Retina (tissue), 1 donor: ENCODE results near the gene UPK3BL2.
"Not testable (repeated sequence)": the region's sequence is repeated elsewhere in the genome, so short reads cannot be mapped to it uniquely, and the experiment has no call there.

Experiments used
- DNase-seq: peaks from one replicate; pipeline ENCODE4 v3.0.0-alpha.2; 2016

Gene UPK3BL2, protein sequence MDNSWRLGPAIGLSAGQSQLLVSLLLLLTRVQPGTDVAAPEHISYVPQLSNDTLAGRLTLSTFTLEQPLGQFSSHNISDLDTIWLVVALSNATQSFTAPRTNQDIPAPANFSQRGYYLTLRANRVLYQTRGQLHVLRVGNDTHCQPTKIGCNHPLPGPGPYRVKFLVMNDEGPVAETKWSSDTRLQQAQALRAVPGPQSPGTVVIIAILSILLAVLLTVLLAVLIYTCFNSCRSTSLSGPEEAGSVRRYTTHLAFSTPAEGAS

DNA sequence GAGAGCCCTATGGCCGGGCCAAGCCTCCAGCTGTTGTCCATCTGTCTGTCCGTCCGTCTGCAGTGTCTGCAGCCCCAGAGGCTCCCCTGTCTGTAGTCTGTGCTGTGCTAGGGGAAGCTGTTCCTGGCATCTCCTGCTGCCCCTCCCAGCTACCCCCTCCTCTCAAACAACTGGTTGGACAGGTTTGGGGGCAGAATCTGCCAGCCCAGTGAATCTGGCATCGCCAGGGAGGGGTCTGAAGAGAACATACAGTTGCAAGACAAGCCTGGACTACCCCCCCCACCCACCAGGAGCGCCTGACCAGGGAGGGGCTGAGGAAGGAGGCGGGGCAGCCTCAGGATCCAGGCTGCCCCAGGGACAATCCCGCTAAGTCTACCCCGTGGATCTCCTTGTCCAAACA, at the start of gene UPK3BL2:
UPK3BL2 (minus strand) TSS at position 101 of the 400 bp plus-strand sequence; CDS start at position 41, 60 bp downstream.
- DNase-seq = not testable (repeated sequence)

DNA sequence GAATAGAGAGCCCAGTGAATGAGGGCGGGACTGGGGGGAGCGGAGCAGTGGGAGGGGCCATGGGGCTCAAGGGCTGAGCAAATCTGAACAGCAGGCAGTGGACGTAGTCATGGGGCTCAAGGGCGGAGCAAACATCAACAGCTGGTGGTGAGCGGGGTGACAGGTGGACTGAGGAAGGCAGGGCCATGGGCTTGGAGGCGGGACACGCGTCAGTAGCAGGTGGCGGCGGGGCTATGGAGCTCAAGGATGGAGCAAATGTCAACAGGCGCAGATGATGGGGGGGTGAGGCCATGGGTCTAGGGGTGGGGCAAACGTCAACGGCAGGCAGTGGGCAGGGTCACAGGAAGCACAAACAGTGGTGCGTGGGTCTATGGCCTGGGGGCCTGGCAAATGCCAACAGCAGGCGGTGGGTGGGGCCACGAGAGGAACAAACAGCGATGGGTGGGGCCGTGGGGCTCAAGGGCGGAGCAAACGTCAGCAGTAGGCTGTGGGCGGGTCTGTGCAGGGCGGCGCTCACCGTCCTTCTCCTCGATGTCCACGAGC, 49.1 kb upstream of the UPK3BL2 start:
- not testable (repeated sequence) for DNase-seq

DNA sequence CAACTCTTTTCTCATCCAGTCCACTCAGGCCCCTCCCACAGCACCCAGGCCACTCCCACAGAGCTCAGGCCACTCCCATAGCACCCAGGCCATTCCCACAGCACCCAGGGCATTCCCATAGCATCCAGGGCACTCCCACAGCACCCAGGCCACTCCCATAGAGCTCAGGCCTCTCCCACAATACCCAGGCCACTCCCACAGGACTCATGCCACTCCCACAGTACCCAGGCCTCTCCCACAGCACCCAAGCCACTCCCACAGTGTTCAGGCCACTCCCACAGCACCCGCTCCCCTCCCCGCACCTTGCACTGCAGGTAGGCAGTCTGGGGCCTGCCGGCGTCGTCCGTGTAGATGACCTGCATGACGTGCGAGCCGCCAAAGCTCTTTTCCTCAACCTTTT, 46.4 kb upstream of the UPK3BL2 start:
- not testable (repeated sequence) for DNase-seq

DNA sequence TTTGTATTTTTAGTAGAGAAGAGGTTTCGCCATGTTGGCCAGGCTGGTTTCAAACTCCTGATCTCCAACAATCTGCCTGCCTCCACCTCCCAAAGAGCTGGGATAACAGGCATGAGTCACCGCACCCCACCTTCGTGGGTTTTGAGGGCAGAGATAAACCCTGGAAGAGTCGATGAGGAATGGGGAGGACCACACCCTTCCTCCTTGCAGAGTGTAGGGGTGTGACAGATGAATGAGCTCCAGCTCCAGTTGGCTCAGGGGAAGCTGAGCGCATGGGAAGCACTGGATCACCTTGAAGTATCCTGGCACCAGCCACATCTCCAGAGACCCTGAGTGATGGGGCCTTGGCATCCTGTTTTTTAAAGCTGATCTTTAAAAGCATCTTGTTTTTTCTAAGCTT, 40.0 kb upstream of the UPK3BL2 start:
- DNase-seq = not testable (repeated sequence)

DNA sequence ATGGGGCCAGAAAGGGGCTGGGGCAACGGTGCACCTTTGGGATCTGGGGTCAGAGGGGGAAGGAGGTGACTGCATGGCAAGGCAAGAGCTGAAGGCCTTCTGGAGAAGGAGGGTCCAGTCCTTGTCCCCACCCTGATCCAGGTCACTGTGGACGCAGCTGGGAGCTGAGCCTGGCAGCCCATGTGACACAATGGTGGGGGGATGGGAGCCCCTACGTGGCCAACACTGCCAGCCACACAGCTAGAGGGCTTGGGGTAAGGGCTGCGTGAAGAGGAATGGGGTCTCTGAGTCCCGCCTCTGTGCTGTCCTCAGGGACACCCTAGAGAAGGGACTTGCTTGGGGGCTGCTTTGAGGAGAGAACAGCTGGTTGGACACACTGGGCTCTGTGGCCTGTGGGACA, 38.2 kb upstream of the UPK3BL2 start:
- DNase-seq = not testable (repeated sequence)

DNA sequence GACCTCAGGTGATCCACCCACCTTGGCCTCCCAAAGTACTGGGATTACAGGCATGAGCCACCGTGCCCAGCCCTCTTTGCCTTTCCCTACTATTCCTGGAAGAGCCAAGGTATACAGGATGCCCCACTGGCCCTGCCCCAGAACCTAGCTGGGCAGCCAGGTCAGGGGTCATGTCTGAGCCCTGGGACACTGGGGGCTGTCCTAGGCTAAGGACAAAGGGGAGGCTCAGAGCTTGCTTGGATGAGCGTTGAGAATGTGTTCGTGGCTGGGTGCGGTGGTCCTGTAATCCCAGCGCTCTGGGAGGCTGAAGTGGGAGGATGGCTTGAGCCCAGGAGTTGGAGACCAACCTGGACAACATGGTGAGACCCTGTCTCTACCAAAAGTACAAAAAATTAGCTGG, 35.0 kb upstream of the UPK3BL2 start:
- DNase-seq = not testable (repeated sequence)

DNA sequence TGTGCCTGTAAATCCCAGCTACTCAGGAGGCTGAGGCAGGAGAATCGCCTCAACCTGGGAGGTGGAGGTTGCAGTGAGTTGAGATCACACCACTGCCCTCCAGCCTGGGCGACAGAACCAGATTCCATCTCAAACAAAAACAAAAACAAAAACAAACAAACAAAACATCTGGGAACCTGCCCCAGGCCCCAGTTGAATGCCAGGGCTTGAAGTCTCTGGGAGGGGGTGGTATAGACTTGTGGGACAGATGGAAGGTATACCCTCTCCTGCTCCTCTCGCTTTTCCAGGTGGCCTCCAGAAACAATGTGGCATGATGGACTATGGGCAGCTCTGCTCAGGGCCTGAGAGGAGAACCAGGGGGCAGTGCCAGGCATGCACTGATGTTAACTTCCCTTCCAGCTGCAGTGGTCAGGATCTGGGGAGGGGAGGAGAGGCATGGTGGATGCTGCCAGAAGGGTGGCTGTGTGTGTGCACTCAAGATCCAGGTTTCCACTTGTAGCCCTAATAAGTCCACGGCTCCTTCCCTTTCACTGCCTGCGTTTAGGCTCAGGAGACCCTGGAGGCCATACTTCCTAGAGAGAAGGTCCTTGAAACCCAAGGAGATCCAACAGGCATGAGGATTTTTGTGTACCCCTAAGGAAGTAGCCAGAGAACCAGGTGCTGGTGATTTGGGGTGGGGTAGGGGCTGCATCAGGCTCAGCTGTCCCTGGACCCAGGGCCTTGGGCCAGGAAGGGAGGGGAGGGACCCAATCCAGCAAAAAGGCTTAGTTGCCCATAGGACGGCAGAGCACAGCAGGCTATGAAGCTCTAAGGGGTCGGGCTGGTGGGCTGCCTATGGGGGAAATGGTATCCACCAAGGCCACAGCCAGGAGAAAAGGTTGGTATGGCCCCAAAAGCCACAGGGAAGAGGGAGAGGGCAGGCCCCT, 34.1 kb upstream of the UPK3BL2 start:
- DNase-seq = peak; percentile 0

DNA sequence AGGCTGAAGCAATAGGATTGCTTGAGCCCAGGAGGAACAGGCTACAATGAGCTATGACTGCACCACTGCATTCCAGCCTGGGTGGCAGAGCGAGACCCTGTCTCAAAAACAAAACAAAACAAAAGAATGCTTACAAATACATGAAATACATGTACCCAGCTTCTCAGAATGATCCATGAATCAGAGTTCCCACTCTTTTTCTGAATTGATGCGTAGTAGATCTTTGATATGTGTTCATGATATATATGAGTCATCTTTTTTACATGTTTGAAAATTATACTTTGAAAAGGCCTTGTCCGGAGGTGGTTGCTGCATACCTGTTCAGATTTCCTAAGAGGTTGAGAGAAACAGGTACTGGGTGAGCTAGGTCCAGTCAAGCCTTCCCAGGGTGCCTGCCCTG, 32.9 kb upstream of the UPK3BL2 start:
- DNase-seq = not testable (repeated sequence)

DNA sequence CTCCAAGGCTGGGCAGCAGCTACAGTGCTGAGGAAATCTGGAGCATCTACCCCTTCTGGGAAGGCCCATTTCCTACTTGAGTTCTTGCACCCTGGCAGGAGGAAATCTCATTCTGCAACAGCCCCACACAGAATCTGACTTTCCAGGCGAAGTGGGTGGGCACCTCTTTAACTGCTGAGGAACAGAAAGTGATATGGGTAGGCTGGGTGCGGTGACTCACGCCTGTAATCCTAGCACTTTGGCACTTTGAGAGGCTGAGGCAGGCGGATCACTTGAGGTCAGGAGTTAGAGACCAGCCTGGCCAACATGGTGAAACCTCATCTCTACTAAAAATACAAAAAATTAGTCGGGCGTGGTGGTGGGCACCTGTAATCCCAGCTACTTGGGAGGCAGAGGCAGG, 31.1 kb upstream of the UPK3BL2 start:
- not testable (repeated sequence) for DNase-seq

DNA sequence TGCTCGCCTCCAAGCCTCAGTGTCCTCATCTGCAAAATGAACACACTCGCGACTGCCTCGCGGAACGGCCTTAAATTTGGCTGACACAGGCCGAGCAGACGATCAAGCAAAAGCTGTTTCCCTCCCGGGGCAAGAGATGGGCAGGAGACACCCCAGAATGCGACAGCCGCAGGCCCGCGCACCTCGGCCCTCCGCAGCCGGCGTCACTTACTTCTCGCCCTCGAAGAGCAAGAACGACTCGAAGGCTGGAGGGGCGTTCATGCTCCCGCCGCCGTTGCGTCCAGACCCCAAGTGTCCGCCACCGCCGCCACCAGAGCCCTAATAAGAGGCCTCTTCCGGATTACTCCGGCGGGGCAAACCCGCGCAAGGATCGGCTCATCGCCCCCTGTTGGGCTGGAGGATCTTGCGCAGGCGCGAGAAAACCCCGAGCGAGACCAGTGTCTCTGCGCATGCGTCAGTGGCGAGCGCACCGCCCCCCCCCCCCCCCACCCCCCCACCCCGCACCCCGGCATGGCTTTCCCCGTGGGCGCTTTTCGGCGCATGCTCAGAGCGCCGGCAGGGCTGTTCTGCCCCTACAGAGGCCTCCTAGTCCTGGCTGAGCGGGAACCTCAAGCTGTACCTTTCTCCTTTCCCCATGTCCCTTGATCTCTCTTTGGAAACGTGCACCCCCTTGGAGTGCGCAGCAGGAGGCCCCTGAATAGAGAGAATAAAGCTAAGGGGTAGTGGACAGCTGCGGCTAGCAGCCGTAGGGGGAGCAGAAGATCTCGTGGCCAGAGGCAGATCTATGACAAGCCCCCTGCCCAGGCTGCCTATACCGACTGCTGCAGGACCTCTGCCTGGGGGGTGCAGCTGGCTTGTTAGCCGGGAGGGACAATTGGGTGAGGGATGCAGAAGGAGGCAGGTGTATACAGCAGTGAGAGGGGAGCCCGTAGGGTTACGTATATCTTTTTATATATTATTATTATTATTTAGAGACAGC, 29.1 kb upstream of the UPK3BL2 start, which contains the start of gene POLR2J3:
POLR2J3 (minus strand) TSS at position 323 of the 979 bp plus-strand sequence; CDS start at position 261, 62 bp downstream.
- peak; percentile 88 for DNase-seq

DNA sequence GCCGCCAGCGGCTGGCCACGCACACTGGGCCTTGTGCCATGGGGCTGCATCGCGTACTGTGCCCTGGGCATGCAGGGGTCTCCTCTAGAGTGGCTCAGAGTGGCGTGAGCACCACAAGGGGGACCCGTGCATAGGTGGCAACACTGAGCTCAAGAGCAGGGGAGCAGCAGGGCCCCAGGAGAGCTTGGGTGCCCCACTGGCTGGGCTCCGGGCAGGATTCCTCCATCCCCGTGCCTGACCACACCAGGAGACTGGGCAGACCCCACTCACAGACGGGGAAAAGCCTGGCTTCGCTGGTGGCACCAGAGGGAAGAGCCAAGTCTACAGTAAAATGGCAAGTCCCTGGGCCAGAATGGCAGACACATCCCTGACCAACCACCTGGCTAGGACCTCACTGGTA, 25.1 kb upstream of the UPK3BL2 start:
- not testable (repeated sequence) for DNase-seq

DNA sequence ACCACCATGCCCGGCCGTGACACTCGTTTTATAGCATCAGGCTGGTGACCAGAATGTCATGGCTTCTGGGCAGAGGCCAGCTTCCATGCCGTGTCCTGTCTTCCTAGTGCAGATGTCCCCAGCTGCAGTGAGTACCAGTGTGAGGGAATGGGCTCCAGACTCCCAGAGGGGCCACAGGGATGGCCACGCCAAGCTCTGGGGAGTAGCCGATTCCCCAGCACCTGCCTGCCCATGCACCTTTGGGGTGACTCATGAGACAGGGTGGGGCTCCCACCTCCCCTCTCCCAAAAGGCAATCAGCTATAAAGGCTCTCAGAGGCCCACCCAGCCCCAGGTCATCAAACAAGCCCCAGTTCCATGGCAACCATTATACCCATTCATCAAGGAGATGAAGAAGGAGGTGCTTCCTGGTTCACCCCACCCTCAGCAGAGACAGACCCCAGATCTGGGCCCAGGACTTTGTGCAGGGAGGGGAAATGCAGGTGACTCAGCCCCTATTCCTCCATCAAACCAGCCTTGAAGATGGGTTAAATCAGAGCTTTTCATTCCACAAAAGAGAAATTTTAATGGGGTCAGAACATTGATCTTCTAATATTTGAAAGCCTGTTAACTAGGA, 7.4 kb upstream of the UPK3BL2 start, which contains the start of gene SPDYE2:
SPDYE2 (plus strand) TSS at position 419 of the 615 bp plus-strand sequence. CDS start 2,030 bp downstream, outside the sequence.
- not testable (repeated sequence) for DNase-seq

DNA sequence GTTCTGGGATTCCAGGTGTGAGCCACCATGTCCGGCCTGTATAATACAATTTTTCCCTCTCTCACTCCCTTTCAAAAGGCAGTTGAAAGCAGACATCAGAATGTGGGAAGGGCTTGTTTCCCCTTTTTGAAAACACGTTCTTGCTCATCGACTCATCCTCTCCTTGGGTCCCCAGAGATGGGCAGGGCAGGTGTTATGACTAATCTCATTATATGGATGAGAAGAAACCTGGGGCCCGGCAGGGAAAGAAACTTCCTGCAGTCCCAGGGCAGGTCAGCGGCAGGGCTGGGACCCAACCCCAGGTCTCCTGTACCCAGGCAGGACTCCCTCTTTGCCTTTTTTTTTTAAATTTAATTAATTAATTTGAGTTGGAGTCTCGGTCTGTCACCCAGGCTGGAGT, 2.9 kb upstream of the UPK3BL2 start:
- not testable (repeated sequence) for DNase-seq

DNA sequence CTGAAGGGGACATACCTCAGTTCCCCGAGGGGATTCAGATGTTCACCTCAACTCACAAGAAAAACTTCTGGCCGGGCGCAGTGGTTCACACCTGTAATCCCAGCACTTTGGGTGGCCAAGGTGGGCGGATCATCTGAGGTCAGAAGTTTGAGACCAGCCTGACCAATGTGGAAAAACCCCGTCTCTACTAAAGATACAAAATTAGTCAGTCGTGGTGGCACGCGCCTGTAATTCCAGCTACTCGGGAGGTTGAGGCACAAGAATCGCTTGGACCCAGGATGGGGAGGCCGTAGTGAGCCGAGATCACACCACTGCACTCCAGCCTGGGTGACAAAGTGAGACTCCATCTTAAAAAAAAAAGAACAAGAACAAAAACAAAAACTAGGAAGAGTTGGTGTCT, 1.8 kb upstream of the UPK3BL2 start:
- DNase-seq = not testable (repeated sequence)

DNA sequence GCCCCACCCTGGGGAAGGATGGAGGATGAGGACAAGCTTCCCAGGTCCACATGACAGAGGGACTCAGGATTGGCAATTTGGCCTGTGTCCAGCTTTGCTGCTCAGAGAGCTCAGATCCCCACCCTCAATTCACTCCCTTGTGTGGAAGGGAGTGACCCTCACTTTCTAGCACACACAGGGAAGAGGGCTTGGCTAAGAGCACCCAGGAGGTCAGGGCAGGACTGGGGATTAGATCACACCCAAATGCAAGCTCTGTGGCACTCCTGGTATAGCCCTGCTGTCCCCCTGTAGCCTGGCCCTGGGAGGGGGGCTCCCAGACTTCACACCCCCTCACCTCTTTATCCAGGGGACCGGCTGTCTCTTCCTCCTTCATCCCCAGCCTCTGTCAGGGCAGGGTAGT, 876 bp upstream of the UPK3BL2 start:
- DNase-seq = not testable (repeated sequence)

DNA sequence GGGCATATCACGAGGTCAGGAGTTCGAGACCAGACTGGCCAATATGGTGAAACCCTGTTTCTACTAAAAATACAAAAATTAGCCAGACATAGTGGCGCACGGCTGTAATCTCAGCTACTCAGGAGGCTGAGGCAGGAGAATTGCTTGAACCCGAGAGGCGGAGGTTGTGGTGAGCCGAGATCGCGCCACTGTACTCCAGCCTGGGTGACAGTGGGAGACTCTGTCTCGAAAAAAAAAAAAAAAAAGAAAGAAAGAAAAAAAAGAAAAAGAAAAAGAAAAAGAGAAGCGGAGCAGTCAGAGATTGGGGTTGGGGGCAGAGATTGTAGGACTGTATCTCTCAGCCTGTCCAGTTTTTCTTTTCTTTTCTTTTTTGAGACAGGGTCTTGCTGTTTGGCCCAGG, 725 bp downstream of the UPK3BL2 start:
- DNase-seq = not testable (repeated sequence)

DNA sequence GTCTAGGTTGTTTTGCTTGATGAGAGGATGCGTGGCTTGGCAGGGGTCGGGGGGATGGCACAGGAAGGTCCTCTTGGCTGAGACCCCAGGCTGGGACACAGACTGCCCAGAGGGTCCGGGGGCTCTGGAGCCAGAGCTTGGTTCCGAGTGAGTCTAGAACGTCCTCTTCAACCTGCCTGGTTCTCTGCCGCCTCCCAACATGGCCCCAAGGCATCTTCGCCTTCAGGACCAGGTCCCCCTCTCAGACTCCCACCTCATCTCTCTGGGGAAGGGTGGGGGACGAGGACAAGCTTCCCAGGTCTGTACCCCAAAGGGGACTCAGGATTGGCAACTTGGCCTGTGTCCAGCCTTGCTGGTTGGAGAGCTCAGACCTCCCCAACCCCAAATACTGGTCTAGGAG, 1.4 kb downstream of the UPK3BL2 start:
- not testable (repeated sequence) for DNase-seq

DNA sequence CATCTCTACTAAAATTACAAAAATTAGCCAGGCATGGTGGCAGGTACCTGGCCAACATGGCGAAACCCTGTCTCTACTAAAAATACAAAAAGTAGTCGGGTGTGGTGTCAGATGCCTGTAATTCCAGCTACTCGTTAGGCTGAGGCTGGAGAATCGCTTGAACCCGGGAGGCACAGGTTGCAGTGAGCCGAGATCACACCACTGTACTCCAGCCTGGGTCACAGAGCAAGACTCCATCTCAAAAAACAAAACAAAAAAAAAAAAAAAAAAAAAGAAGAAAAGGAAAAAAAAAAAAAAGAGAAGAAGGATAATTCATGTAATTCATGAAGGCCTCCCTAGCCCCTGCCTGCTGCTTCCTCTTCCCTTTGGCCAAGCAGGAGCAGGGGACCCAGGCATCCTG, 2.9 kb downstream of the UPK3BL2 start:
- DNase-seq = not testable (repeated sequence)

DNA sequence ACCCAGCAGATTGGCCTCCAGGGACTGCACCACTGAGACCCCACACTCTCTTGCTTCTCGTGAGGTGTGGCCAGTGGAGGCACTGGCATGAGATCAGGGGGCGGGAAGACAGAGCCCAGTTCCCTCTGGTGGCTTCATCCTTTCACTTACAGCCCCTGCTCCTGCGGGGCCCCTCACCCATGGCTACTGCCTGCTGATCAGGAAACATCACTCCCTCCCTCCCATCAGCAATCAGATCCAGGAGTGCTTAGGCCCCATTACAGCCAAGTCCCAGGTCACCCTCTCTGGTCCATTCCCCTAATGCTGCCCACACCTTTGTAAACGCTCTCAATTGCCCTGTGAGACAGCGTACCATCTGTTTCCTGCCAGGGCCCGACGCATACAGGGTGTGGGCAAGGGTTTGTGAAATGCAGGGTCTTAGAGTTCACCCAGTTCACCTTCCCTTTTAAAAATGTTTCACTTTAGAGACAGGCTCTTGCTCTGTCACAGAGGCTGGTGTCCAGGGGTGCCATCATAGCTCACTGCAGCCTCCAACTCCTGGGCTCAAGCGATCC, 8.4 kb downstream of the UPK3BL2 start:
- DNase-seq = not testable (repeated sequence)

DNA sequence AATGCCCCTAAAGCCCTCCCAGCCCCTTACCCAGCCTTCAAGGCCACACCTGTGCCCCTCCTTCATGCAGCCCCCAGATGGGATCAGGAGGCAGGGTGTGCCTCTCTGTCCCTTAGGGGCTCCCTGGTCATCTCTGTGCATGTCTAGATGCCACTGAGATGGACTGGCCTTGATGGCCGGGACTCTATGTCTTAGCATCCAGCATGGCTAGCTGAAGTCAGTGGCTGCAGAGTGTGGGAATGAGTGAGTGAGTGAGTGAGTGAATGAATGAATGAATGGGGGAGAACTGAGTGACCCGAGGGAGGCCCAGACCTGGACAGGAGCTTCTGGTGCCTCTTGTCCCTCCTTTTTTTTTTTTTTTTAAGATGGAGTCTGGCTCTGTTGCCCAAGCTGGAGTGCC, 11.4 kb downstream of the UPK3BL2 start:
- not testable (repeated sequence) for DNase-seq

DNA sequence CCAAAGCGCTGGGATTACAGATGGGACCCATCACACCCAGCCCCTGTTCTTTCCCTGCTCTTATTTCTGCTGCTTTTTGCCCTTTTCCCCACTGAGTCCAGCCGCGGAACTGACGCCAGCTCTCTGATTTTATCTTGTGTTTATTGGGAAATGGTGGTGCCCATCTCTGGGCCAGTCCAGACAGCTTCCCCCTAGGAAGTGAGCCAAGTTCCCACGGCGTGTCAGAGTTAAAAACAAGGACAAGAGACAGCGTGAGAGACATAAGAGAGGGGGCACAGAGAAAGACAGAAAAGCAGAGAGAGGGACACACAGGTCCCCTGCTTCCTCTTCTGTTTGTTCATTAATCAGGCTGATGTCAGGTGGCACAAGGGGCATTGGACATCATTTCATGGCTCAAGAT, 11.9 kb downstream of the UPK3BL2 start:
- DNase-seq = not testable (repeated sequence)
